H1 (cell line): ENCODE measurements around the gene ELANE. TPM values are rescaled to one million over a fixed set of nuclear protein-coding genes. Genes with fewer than 3 reads are reported as not detected.
"Not testable (repeated sequence)": the region's sequence is repeated elsewhere in the genome, so short reads cannot be mapped to it uniquely, and the experiment has no call there.

ENCODE experiments used
- CTCF ChIA-PET: fragments of 300-600 bp; sonication (Branson Sonifier 250); formaldehyde crosslinking; loops from one replicate; lab custom pipeline; 2021; ENCODE audit not compliant: partially characterized antibody; lab: Charles Lee
- POLR2A ChIA-PET: fragments of 300-600 bp; sonication (Branson Sonifier 250); formaldehyde crosslinking; loops from one replicate; lab custom pipeline; 2021; ENCODE audit warnings: inconsistent platforms; ENCODE audit not compliant: partially characterized antibody; lab: Charles Lee
- DNase-seq, 2 experiments: peaks; one replicate each; pipeline versions ENCODE4 v3.0.0 to v3.0.0-alpha.2; 2010 to 2022; ENCODE audit warnings: low spot score in 2 of 2, low read depth in 1 of 2, mixed read lengths in 1 of 2
- FAIRE-seq: peaks from 2 replicates; lab custom pipeline; 2011; peaks lifted over from hg19 to GRCh38; lab: Jason Lieb, UNC
- H2AFZ ChIP-seq: 2 replicates; pipeline ENCODE4 v1.8.1; 2012; ENCODE audit warnings: low read length, inconsistent platforms
- H2AK5ac ChIP-seq: 2 replicates; pipeline ENCODE4 v1.6.1; 2013; ENCODE audit warnings: low read depth, low read length
- H2BK120ac ChIP-seq: replicated peaks from 2 replicates; pipeline ENCODE3; 2013; ENCODE audit warnings: low read depth, low read length, inconsistent platforms
- H2BK12ac ChIP-seq: 2 replicates; pipeline ENCODE4 v1.6.1; 2013; ENCODE audit warnings: low read depth, low read length
- H2BK15ac ChIP-seq: 2 replicates; pipeline ENCODE4 v1.6.1; 2013; ENCODE audit warnings: low read length
- H2BK20ac ChIP-seq: 2 replicates; pipeline ENCODE4 v1.6.1; 2013; ENCODE audit warnings: low read length
- H2BK5ac ChIP-seq: 2 replicates; pipeline ENCODE4 v1.6.1; 2013; ENCODE audit warnings: low read depth, low read length
- H3K14ac ChIP-seq: 2 replicates; pipeline ENCODE4 v1.6.1; 2013; ENCODE audit warnings: inconsistent platforms; ENCODE audit not compliant: insufficient read length
- H3K18ac ChIP-seq: 2 replicates; pipeline ENCODE4 v1.6.1; 2013; ENCODE audit warnings: low read length; ENCODE audit errors: extremely low read depth
- H3K23ac ChIP-seq: 2 replicates; pipeline ENCODE4 v1.6.1; 2013; ENCODE audit warnings: inconsistent platforms; ENCODE audit not compliant: insufficient read length
- H3K23me2 ChIP-seq: 2 replicates; pipeline ENCODE4 v1.6.1; 2013; ENCODE audit warnings: low read depth, low read length
- H3K27ac ChIP-seq: 2 replicates; pipeline ENCODE4 v1.6.1; 2011; ENCODE audit warnings: low read depth, low read length, inconsistent platforms
- H3K27me3 ChIP-seq, 4 experiments: replicated peaks in 1 of 4; 1 replicate in 1 of 4; 2 replicates in 3 of 4; pipeline versions ENCODE4 v1.6.1 to v1.8.1; 2011 to 2013; ENCODE audit warnings: low read length in 3 of 4, mild to moderate bottlenecking in 3 of 4, inconsistent platforms in 2 of 4, mixed read lengths in 2 of 4, moderate library complexity in 1 of 4; ENCODE audit not compliant: control insufficient read depth in 3 of 4, insufficient read depth in 3 of 4; ENCODE audit errors: extremely low read depth in 1 of 4
- H3K36me3 ChIP-seq, 4 experiments: 2 replicates each; pipeline versions ENCODE4 v1.6.1 to v1.8.1; 2011 to 2013; ENCODE audit warnings: mild to moderate bottlenecking in 4 of 4, low read length in 3 of 4, moderate library complexity in 2 of 4, control low read depth in 1 of 4, inconsistent platforms in 1 of 4; ENCODE audit not compliant: insufficient read depth in 4 of 4, control insufficient read depth in 2 of 4
- H3K4ac ChIP-seq: replicated peaks from 2 replicates; pipeline ENCODE3; 2013; ENCODE audit warnings: low read length, low read depth, mixed read lengths, inconsistent platforms; ENCODE audit not compliant: insufficient read length
- H3K4me1 ChIP-seq, 4 experiments: replicated peaks in 1 of 4; 1 replicate in 1 of 4; 2 replicates in 3 of 4; pipeline versions ENCODE4 v1.6.1 to v1.8.1; 2011 to 2013; ENCODE audit warnings: low read length in 3 of 4, inconsistent platforms in 2 of 4, mixed read lengths in 1 of 4; ENCODE audit not compliant: insufficient read depth in 4 of 4, control insufficient read depth in 3 of 4
- H3K4me2 ChIP-seq, 2 experiments: 2 replicates each; pipeline versions ENCODE4 v1.6.1 to v1.8.1; 2011 to 2013; ENCODE audit warnings: low read depth in 2 of 2, low read length in 2 of 2, control low read depth in 1 of 2, inconsistent platforms in 1 of 2, mild to moderate bottlenecking in 1 of 2; ENCODE audit not compliant: insufficient read depth in 1 of 2
- H3K4me3 ChIP-seq, 4 experiments: fragments of 200-600, 300-600 bp in 1 of 4; sonication (generic), shearing (Covaris generic), sonication (Bioruptor Twin) in 1 of 4; 2 replicates each; pipeline versions ENCODE4 v1.5.1 to v1.8.1; 2011 to 2016; ENCODE audit warnings: low read length in 4 of 4, low read depth in 3 of 4, control low read depth in 2 of 4, inconsistent platforms in 2 of 4, mild to moderate bottlenecking in 2 of 4, mixed read lengths in 1 of 4, moderate library complexity in 1 of 4; ENCODE audit not compliant: insufficient read depth in 2 of 4; ENCODE audit errors: extremely low read depth in 1 of 4
- H3K56ac ChIP-seq: replicated peaks from 2 replicates; pipeline ENCODE3; 2013; ENCODE audit warnings: low read depth, mild to moderate bottlenecking, mixed read lengths, low read length, inconsistent platforms; ENCODE audit not compliant: insufficient read length
- H3K79me1 ChIP-seq: 2 replicates; pipeline ENCODE4 v1.6.1; 2013; ENCODE audit warnings: low read depth, low read length, control low read depth
- H3K79me2 ChIP-seq, 2 experiments: 2 replicates each; pipeline versions ENCODE4 v1.6.1 to v1.8.1; 2012 to 2013; ENCODE audit warnings: low read length in 2 of 2, mild to moderate bottlenecking in 2 of 2, inconsistent platforms in 1 of 2; ENCODE audit not compliant: insufficient read depth in 2 of 2, control insufficient read depth in 1 of 2
- H3K9ac ChIP-seq, 4 experiments: replicated peaks in 1 of 4; 1 replicate in 1 of 4; 2 replicates in 3 of 4; pipeline versions ENCODE4 v1.6.1 to v1.8.1; 2011 to 2013; ENCODE audit warnings: low read depth in 3 of 4, low read length in 3 of 4, control low read depth in 2 of 4, mild to moderate bottlenecking in 2 of 4, moderate library complexity in 2 of 4, inconsistent platforms in 1 of 4; ENCODE audit errors: extremely low read depth in 1 of 4
- H3K9me3 ChIP-seq, 2 experiments: 2 replicates each; pipeline versions ENCODE4 v1.6.1 to v1.8.1; 2012 to 2013; ENCODE audit warnings: mild to moderate bottlenecking in 2 of 2, moderate library complexity in 2 of 2, control low read depth in 1 of 2, inconsistent platforms in 1 of 2, low read depth in 1 of 2, low read length in 1 of 2, mixed read lengths in 1 of 2; ENCODE audit not compliant: insufficient read depth in 2 of 2
- H4K20me1 ChIP-seq, 2 experiments: replicated peaks in 1 of 2; 2 replicates each; pipeline versions ENCODE3 to v1.8.1; 2011 to 2013; ENCODE audit warnings: inconsistent platforms in 2 of 2, low read length in 2 of 2, mild to moderate bottlenecking in 1 of 2; ENCODE audit not compliant: insufficient read depth in 2 of 2, control insufficient read depth in 1 of 2
- H4K5ac ChIP-seq: 2 replicates; pipeline ENCODE4 v1.6.1; 2013; ENCODE audit warnings: low read length, low read depth, mixed read lengths, inconsistent platforms; ENCODE audit not compliant: insufficient read length
- H4K8ac ChIP-seq: 2 replicates; pipeline ENCODE4 v1.8.0; 2013; ENCODE audit warnings: mild to moderate bottlenecking, moderate library complexity, low read length, inconsistent platforms; ENCODE audit not compliant: insufficient read depth; ENCODE audit errors: extremely low read depth
- H4K91ac ChIP-seq: replicated peaks from 2 replicates; pipeline ENCODE3; 2013; ENCODE audit warnings: low read length, mixed read lengths, inconsistent platforms; ENCODE audit not compliant: insufficient read length
- WGBS, 2 experiments: shearing (Covaris generic) in 1 of 2; methylation state at CpG; one replicate each; pipeline versions ENCODE4 v1.1.6 to v1.1.7; 2013 to 2015; ENCODE audit warnings: low lambda C conversion rate in 2 of 2, mixed read lengths in 2 of 2, inconsistent platforms in 1 of 2, low coverage in 1 of 2, missing lambda C conversion rate in 1 of 2; ENCODE audit not compliant: insufficient replicate concordance in 2 of 2, insufficient coverage in 1 of 2, insufficient read length in 1 of 2; ENCODE audit errors: extremely low coverage in 1 of 2, missing lambda C conversion rate in 1 of 2; 5-methylcytosine and 5-hydroxymethylcytosine counted together
- polyA plus RNA-seq, 7 experiments: library from polyadenylated mRNA; depleted of rRNA in 3 of 7; stranded (reverse) in 5 of 7; unstranded in 2 of 7; fragments of >200 nt in 5 of 7; fragments of 200-250 nt in 2 of 7; gene quantifications; 1 replicate in 5 of 7; 2 replicates in 1 of 7; 4 replicates in 1 of 7; pipeline versions ENCODE4 v1.2.1 to v1.2.3, GENCODE V29; 2011 to 2013; ENCODE audit warnings: missing spikeins in 2 of 7, mixed read lengths in 2 of 7
- total RNA-seq: library from RNA; stranded (reverse); fragmentation: NEBNext Ultra II Directional; extraction: Animal tissue kit (Norgen Biotek cat#: 25700); gene quantifications from 2 replicates; pipeline ENCODE4 v1.2.1, GENCODE V29; 2021

ELANE gene
- total and polyA plus RNA-seq, 2 of the 8 experiments (the other 6 are each of a cell fraction or from before 2014, with no cell fraction given), result not detected

DNA sequence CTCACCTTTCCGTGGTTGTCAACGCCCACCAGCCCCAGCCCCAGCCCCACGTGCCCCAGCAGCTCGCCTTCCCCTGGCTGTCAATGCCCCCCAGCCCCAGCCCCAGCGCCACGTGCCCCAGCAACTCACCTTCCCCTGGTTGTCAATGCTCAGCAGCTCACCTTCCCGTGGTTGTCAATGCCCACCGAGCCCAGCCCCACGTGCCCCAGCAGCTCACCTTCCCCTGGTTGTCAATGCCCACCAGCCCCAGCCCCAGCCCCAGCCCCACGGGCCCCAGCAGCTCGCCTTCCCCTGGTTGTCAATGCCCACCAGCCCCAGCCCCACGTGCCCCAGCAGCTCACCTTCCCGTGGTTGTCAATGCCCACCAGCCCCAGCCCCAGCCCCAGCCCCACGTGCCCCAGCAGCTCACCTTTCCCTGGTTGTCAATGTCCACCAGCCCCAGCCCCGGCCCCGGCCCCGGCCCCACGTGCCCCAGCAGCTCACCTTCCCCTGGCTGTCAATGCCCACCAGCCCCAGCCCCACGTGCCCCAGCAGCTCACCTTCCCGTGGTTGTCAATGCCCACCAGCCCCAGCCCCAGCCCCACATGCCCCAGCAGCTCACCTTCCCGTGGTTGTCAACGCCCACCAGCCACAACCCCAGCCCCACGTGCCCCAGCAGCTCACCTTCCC is 26.0 kb downstream of the ELANE start:
- DNase-seq, H4K91ac ChIP-seq, H3K9me3 ChIP-seq, H4K5ac ChIP-seq, H3K27me3 ChIP-seq, H2BK5ac ChIP-seq, H3K27ac ChIP-seq, H4K20me1 ChIP-seq, H3K23me2 ChIP-seq, H3K79me2 ChIP-seq, H2AFZ ChIP-seq, H3K18ac ChIP-seq, H3K79me1 ChIP-seq, H2BK20ac ChIP-seq, H3K4me1 ChIP-seq, H2BK120ac ChIP-seq, H3K4me2 ChIP-seq, H2BK15ac ChIP-seq, H3K4me3 ChIP-seq, H3K4ac ChIP-seq, H3K23ac ChIP-seq, FAIRE-seq, H3K56ac ChIP-seq, H3K14ac ChIP-seq, H3K9ac ChIP-seq, H2BK12ac ChIP-seq, H4K8ac ChIP-seq, H2AK5ac ChIP-seq: not testable (repeated sequence)
- WGBS, 2 experiments, result 93% methylated on average over 6 of the region's 23 CpGs; no CpG with 5 or more reads in 1 of the 2 experiments
- ChIA-PET CTCF (interaction anchor here (0.6 to 3.2 kb wide), 5 partner anchors 10 to 272 kb away, joined by 3 to 12 read pairs (median 3); no protein-coding TSS in a partner anchor), POLR2A (interaction anchor here (1.2 to 11.5 kb wide), 2 partner anchors 12 to 149 kb away, joined by 4 to 82 read pairs; partner anchors contain the start of genes MED16 and RNU6-9)
- H3K36me3 ChIP-seq, result peaks cover 0 to 16% (median 4%) of the 10 kb centered on the region in 4 experiments; a peak in 5 of 8 replicates
